ENCODE measurements around the gene SLAMF8.

- TF ChIP-seq CTCF (IDR thresholded peaks at IDR 0.05), result no peak
- TF ChIP-seq EP300 (IDR thresholded peaks at IDR 0.05), result no peak
- TF ChIP-seq POLR2A (IDR thresholded peaks at IDR 0.05), result no peak
- TF ChIP-seq POLR2AphosphoS5 (IDR thresholded peaks at IDR 0.05), result no peak
Measured at GRCh38 chr1:159827102-159827490, 423 bp downstream of the SLAMF8 start.

All from sigmoid colon (tissue), 4 donors.